Heart left ventricle (tissue), 16 donors: ENCODE measurements around the gene CD53. TPM values are rescaled to one million over a fixed set of nuclear protein-coding genes. Genes with fewer than 3 reads are reported as not detected.

Source experiments
- ATAC-seq, 4 donors: fragments of 200-7000 bp; cut with Tn5 transposase; one replicate each; pipeline ENCODE4 v1.9.1; 2020 to 2022; ENCODE audit warnings: moderate library complexity in 4 of 4, mild to moderate bottlenecking in 3 of 4, moderate number of reproducible peaks in 1 of 4
- DNase-seq, 5 donors: peaks; one replicate each; pipeline ENCODE4 v3.0.0-alpha.2; 2020
- H3K27ac ChIP-seq, 12 donors: fragments of 200-600 bp; sonication (generic) in 4 of 12; one replicate each; pipeline versions ENCODE4 v1.5.0 to v1.8.0; 2016 to 2022; ENCODE audit warnings: mild to moderate bottlenecking in 2 of 12
- H3K27me3 ChIP-seq, 9 donors: fragments of 200-600 bp; sonication (generic) in 2 of 9; one replicate each; pipeline versions ENCODE4 v1.5.1 to v1.8.0; 2016 to 2022; ENCODE audit warnings: mild to moderate bottlenecking in 3 of 9
- H3K36me3 ChIP-seq, 9 donors: fragments of 200-600 bp; sonication (generic) in 2 of 9; one replicate each; pipeline versions ENCODE4 v1.5.0 to v1.8.0; 2018 to 2022; ENCODE audit warnings: mild to moderate bottlenecking in 2 of 9
- H3K4me1 ChIP-seq, 12 donors: fragments of 200-600 bp; sonication (generic) in 4 of 12; one replicate each; pipeline versions ENCODE4 v1.5.0 to v1.8.0; 2016 to 2022; ENCODE audit warnings: mild to moderate bottlenecking in 3 of 12
- H3K4me3 ChIP-seq, 12 donors: fragments of 200-600 bp; sonication (generic) in 4 of 12; one replicate each; pipeline versions ENCODE4 v1.5.0 to v1.8.0; 2017 to 2022; ENCODE audit warnings: mild to moderate bottlenecking in 9 of 12, moderate library complexity in 4 of 12
- H3K9me3 ChIP-seq, 12 donors: fragments of 200-600 bp; sonication (generic) in 4 of 12; one replicate each; pipeline versions ENCODE4 v1.5.0 to v1.8.0; 2016 to 2022; ENCODE audit warnings: mild to moderate bottlenecking in 1 of 12
- CTCF ChIP-seq, 12 donors: fragments of 200-600 bp; sonication (generic) in 4 of 12; IDR thresholded peaks; one replicate each; pipeline versions ENCODE4 v1.5.0 to v1.8.0; 2018 to 2022; ENCODE audit warnings: antibody characterized with exemption in 12 of 12, mild to moderate bottlenecking in 5 of 12
- POLR2A ChIP-seq, 2 donors: fragments of 450-650 bp; IDR thresholded peaks; one replicate each; pipeline ENCODE4 v1.6.1; 2017; ENCODE audit warnings: antibody characterized with exemption in 2 of 2, mild to moderate bottlenecking in 2 of 2, moderate library complexity in 2 of 2
- WGBS, 4 donors: extraction: QIAGEN DNeasy Blood & Tissue Kit in 2 of 4; methylation state at CpG; one replicate each; pipeline versions ENCODE4 v1.1.5 to v1.1.7; 2013 to 2018; 5-methylcytosine and 5-hydroxymethylcytosine counted together
- intact Hi-C, 10 donors: fragments of 100-400 bp; cut with DNase I; formaldehyde crosslinking; loops; one replicate each; pipeline versions ENCODE4 v1.11.1 to v1.14.2; 2022
- polyA plus RNA-seq, 2 donors: library from polyadenylated mRNA; stranded (reverse); fragments of 200-250 nt; gene quantifications; one replicate each; pipeline ENCODE4 v1.2.3, GENCODE V29; 2013
- total RNA-seq, 9 donors: library from RNA; depleted of rRNA in 2 of 9; stranded (reverse); fragments of >200 nt in 2 of 9; fragmentation: NEBNext Ultra II Directional in 3 of 9; extraction: Animal tissue kit (Norgen Biotek cat#: 25700) in 3 of 9; gene quantifications; one replicate each; pipeline versions ENCODE4 v1.1.0 to v1.2.4, GENCODE V29; 2016 to 2023
- donor health status: ischemic (EF 13 %, LVEDD 7.1; RV severe dilation, severe dysfunction).
- donor health status: healthy with polysubstance abuse.
- donor health status: DM: no; HTN: yes; CAD: no.
- donor health status: DM: no; HTN: no; CAD: no.
- donor health status: ischemic (EF 25% LVEDD 6.9; RV normal size, moderate dysfunction).
- donor health status: ischemic (EF 25% LVEDD 5.7; RV mildly dilated, moderate dysfunction).
- donor health status: healthy.
- donor health status: DM: yes; HTN: yes; CAD: no.
- donor health status: ischemic (EF 35%, LVEDD 5.7; RV mildly dilated, moderate dysfunction).
- donor health status: nonischemic (EF 11% LVEDD 7.7; RV severe dilation, severe dysfunction).
- donor health status: DM: yes; HTN: yes; CAD: no.
- donor health status: PGD.
- donor health status: ischemic (EF 29% LVEDD 5.4; RV normal size, mild dysfunction).
- donor health status: nonischemic (EF 23%, LVEDD 6.1; RV moderate dilation, normal function).

Gene CD53
- total and polyA plus RNA-seq, 11 donors: 3.7 to 101 (median 8.0) TPM

- intact Hi-C loops: no loop called here
- ATAC-seq (no peak), DNase-seq (no peak)
- Histone ChIP-seq H3K36me3 (peaks cover 0 to 71% (median 0%) of the 10 kb centered on the region in 9 donors), H3K27me3 (no peaks in the 10 kb centered on the region), H3K4me3 (no peak overlapping the region), H3K4me1 (peaks cover 0 to 20% (median 0%) of the 10 kb centered on the region in 12 donors), H3K27ac (no peak overlapping the region), H3K9me3 (no peaks in the 10 kb centered on the region)
- no peak for TF ChIP-seq POLR2A (IDR thresholded peaks at IDR 0.05)
- no peak for TF ChIP-seq CTCF (IDR thresholded peaks at IDR 0.05)
- WGBS, 4 donors: 34 to 65% (median 59%) methylated on average over 3 of the region's 3 CpGs
These were observed 25.9 kb downstream of the CD53 start for GRCh38 chr1:110898734-110899457.

GRCh38 chr1:110899458-110899843 lies 26.5 kb downstream of the CD53 start:
- 64 to 80% (median 72%) methylated on average over 1 of the region's 1 CpG for WGBS, 4 donors
- peaks cover 0 to 65% (median 0%) of the 10 kb centered on the region in 9 donors for H3K36me3 ChIP-seq
- no peak overlapping the region for H3K27ac ChIP-seq
- H3K4me1 ChIP-seq: peaks cover 0 to 16% (median 0%) of the 10 kb centered on the region in 12 donors
- DNase-seq: no peak
- H3K9me3 ChIP-seq: no peaks in the 10 kb centered on the region
- no peak for ATAC-seq
- intact Hi-C loops: no loop called here
- no peak for TF ChIP-seq POLR2A (IDR thresholded peaks at IDR 0.05)
- TF ChIP-seq CTCF (IDR thresholded peaks at IDR 0.05): no peak
- H3K27me3 ChIP-seq: no peaks in the 10 kb centered on the region
- H3K4me3 ChIP-seq: no peak overlapping the region

DNA sequence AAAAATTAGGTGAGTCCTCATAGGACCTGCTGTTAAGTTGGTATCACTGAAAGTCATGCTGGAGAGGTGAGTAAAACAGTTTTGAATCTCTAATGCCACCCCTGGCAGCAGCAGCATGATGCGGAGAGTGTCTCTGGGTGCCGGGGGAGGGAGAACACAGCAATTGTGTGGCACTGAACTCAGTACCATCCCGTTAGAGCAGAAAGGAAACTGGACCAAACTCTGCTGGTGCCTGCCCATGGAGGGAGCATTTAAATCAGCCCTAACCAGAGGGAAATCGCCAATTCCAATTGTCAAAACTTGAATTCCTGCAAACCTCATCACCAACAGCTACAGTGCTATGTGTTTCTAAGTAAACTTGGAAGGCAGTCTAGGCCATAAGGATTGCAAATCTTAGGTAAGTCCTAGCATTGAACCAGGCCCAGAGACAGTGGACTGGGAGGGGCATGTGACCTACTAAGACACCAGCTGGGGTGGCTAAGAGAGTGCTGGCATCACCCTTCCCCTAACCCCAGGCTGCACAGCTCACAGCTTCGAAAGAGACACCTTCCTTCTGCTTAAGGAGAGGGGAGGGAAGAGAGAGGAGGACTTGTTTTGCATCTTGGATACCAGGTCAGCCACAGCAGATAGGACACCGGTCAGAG lies 30.0 kb downstream of the CD53 start:
- intact Hi-C loops: no loop called here
- WGBS, 4 donors: 71 to 76% (median 74%) methylated on average over 5 to 6 of the region's 6 CpGs
- no peaks in the 10 kb centered on the region for H3K9me3 ChIP-seq
- H3K4me3 ChIP-seq: no peak overlapping the region
- H3K4me1 ChIP-seq: no peaks in the 10 kb centered on the region
- no peak for ATAC-seq
- peaks cover 0 to 30% (median 0%) of the 10 kb centered on the region in 9 donors for H3K36me3 ChIP-seq
- no peak for TF ChIP-seq POLR2A (IDR thresholded peaks at IDR 0.05)
- no peak overlapping the region for H3K27ac ChIP-seq
- peaks cover 0 to 4% (median 0%) of the 10 kb centered on the region in 9 donors for H3K27me3 ChIP-seq
- no peak for DNase-seq

DNA sequence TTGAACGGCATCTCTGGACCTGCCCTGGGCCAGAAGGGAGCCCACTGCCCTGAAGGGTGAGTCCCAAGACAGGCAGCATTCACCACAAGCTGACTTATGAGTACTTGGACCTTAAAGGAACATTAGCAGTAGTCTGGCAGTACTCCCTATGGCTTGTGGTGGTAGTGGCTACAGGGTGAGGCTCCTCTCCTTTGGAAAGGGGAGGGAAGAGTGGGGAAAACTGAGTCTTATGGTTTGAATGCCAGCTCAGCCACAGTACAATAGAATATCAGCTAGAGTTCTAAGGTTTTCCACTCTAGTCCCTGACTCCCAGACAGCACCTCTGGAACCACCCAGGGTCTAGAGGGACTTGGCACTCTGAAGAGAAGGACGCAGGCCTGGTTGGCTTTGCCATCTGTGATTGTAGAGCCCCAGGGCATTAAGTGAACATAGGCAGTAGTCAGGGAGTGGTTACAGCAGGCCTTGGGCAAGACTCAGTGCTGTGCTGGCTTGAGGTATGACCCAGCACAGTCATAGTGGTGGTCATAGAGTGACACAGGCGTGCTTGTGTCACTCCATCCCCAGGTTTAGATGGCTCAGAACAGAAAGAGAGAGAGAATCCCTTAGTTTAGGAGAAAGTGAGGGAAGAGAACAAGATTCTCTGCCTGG lies 31.0 kb downstream of the CD53 start:
- Histone ChIP-seq H3K36me3 (peaks cover 0 to 20% (median 0%) of the 10 kb centered on the region in 9 donors), H3K4me1 (no peaks in the 10 kb centered on the region), H3K9me3 (no peaks in the 10 kb centered on the region), H3K27me3 (peaks cover 0 to 4% (median 0%) of the 10 kb centered on the region in 9 donors), H3K27ac (no peak overlapping the region), H3K4me3 (no peak overlapping the region)
- DNase-seq (no peak), ATAC-seq (no peak)
- TF ChIP-seq POLR2A (IDR thresholded peaks at IDR 0.05): no peak
- TF ChIP-seq CTCF (IDR thresholded peaks at IDR 0.05): no peak
- intact Hi-C loops: no loop called here
- 62 to 78% (median 67%) methylated on average over 2 to 3 of the region's 3 CpGs for WGBS, 4 donors
